Body of pancreas (tissue), 4 donors: ENCODE data around the gene WWOX.

Experiments used
- CTCF ChIP-seq, 7 experiments: fragments of 450-650 bp in 4 of 7; fragments of 200-600 bp in 3 of 7; sonication (generic) in 3 of 7; IDR thresholded peaks; one replicate each; pipeline ENCODE4 v1.5.1; 2016 to 2019; ENCODE audit warnings: antibody characterized with exemption in 7 of 7
- POLR2A ChIP-seq, 3 donors: fragments of 450-650 bp; IDR thresholded peaks; one replicate each; pipeline ENCODE4 v1.6.1; 2016; ENCODE audit warnings: antibody characterized with exemption in 3 of 3, mild to moderate bottlenecking in 2 of 3

- TF ChIP-seq CTCF (IDR thresholded peaks at IDR 0.05) (no peak), POLR2A (IDR thresholded peaks at IDR 0.05) (no peak)
Measured at GRCh38 chr16:78057803-78058564, 41.5 kb upstream of the WWOX start.
